Heart right ventricle (tissue), 16 donors: Measurements from ENCODE around the gene KIF26B. TPM values are rescaled to one million over a fixed set of nuclear protein-coding genes. Genes with fewer than 3 reads are reported as not detected.

Experiments used
- ATAC-seq, 8 donors: fragments of 200-7000 bp; cut with Tn5 transposase; one replicate each; pipeline ENCODE4 v1.9.1; 2020; ENCODE audit warnings: mild to moderate bottlenecking in 8 of 8, moderate library complexity in 8 of 8, moderate number of reproducible peaks in 1 of 8
- DNase-seq, 2 donors: peaks; one replicate each; pipeline ENCODE4 v3.0.0-alpha.2; 2020
- H3K27ac ChIP-seq, 10 donors: fragments of 200-600 bp; sonication (generic) in 2 of 10; one replicate each; pipeline versions ENCODE4 v1.5.0 to v1.8.0; 2020 to 2022; ENCODE audit warnings: mild to moderate bottlenecking in 3 of 10
- H3K27me3 ChIP-seq, 7 donors: fragments of 200-600 bp; one replicate each; pipeline ENCODE4 v1.8.0; 2021 to 2022; ENCODE audit warnings: mild to moderate bottlenecking in 2 of 7
- H3K36me3 ChIP-seq, 9 donors: fragments of 200-600 bp; sonication (generic) in 1 of 9; one replicate each; pipeline versions ENCODE4 v1.5.0 to v1.8.0; 2020 to 2022; ENCODE audit warnings: mild to moderate bottlenecking in 2 of 9
- H3K4me1 ChIP-seq, 9 donors: fragments of 200-600 bp; sonication (generic) in 1 of 9; one replicate each; pipeline versions ENCODE4 v1.5.0 to v1.8.0; 2020 to 2022; ENCODE audit warnings: mild to moderate bottlenecking in 4 of 9
- H3K4me3 ChIP-seq, 10 donors: fragments of 200-600 bp; sonication (generic) in 2 of 10; one replicate each; pipeline versions ENCODE4 v1.5.0 to v1.8.0; 2020 to 2022; ENCODE audit warnings: mild to moderate bottlenecking in 7 of 10, moderate library complexity in 2 of 10
- H3K9me3 ChIP-seq, 11 donors: fragments of 200-600 bp in 10 of 11; sonication (generic) in 2 of 11; one replicate each; pipeline versions ENCODE4 v1.5.0 to v1.8.0; 2013 to 2022; ENCODE audit warnings: mild to moderate bottlenecking in 2 of 11, control low read depth in 1 of 11, moderate library complexity in 1 of 11
- WGBS, 2 donors: extraction: QIAGEN DNeasy Blood & Tissue Kit; methylation state at CpG; one replicate each; pipeline ENCODE4 v1.1.7; 2013; ENCODE audit warnings: inconsistent platforms in 1 of 2; 5-methylcytosine and 5-hydroxymethylcytosine counted together
- intact Hi-C, 10 donors: fragments of 100-400 bp; cut with DNase I; formaldehyde crosslinking; loops; one replicate each; pipeline versions ENCODE4 v1.11.1 to v1.14.2; 2022
- polyA plus RNA-seq, 2 donors: library from polyadenylated mRNA; stranded (reverse); fragments of 200-250 nt; gene quantifications; one replicate each; pipeline ENCODE4 v1.2.3, GENCODE V29; 2013
- total RNA-seq, 10 donors: library from RNA; stranded (reverse); fragmentation: NEBNext Ultra II Directional in 3 of 10; extraction: Animal tissue kit (Norgen Biotek cat#: 25700) in 3 of 10; gene quantifications; one replicate each; pipeline versions ENCODE4 v1.2.1 to v1.2.4, GENCODE V29; 2021 to 2023
- TF ChIP-seq, protein P1 (sequence below), 9 donors: fragments of 200-600 bp; sonication (generic) in 2 of 9; IDR thresholded peaks; one replicate each; pipeline versions ENCODE4 v1.5.0 to v1.8.0; 2021 to 2022; ENCODE audit warnings: antibody characterized with exemption in 9 of 9, mild to moderate bottlenecking in 5 of 9, moderate library complexity in 1 of 9
- donor health status: Arrhythmogenic right ventricular cardiomyopathy.
- donor health status: ischemic (EF 13 %, LVEDD 7.1; RV severe dilation, severe dysfunction).
- donor health status: healthy with polysubstance abuse.
- donor health status: DM: no; HTN: yes; CAD: no.
- donor health status: DM: no; HTN: no; CAD: no.
- donor health status: ischemic (EF 25% LVEDD 6.9; RV normal size, moderate dysfunction).
- donor health status: ischemic (EF 25% LVEDD 5.7; RV mildly dilated, moderate dysfunction).
- donor health status: healthy.
- donor health status: DM: yes; HTN: yes; CAD: no.
- donor health status: Ischemic cardiomyopathy.
- donor health status: ischemic (EF 35%, LVEDD 5.7; RV mildly dilated, moderate dysfunction).
- donor health status: nonischemic (EF 11% LVEDD 7.7; RV severe dilation, severe dysfunction).
- donor health status: DM: yes; HTN: yes; CAD: no.
- donor health status: PGD.
- donor health status: ischemic (EF 29% LVEDD 5.4; RV normal size, mild dysfunction).
- donor health status: nonischemic (EF 23%, LVEDD 6.1; RV moderate dilation, normal function).

Gene KIF26B
- total and polyA plus RNA-seq, 12 donors, result 0.66 to 8.8 (median 2.8) TPM

DNA sequence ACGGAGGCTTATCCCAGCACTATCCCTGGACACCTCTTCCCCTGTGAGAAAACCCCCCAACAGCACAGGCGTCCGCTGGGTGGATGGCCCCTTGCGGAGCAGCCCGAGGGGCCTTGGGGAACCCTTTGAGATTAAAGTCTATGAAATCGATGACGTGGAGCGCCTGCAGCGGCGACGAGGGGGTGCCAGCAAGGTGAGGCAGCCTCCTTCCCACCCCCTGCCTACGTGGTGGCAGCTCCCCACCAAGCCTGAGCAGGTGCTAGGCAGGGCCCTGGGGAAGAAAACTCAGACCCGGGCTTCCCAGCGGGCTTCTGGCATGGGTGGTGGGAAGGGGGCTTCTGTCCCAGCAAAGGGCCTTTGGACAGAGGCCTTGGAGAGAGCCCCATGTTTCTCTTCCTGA, 543.3 kb downstream of the KIF26B start:
- WGBS, 2 donors, result 93 to 98% methylated on average over 14 of the region's 14 CpGs
- DNase-seq (no peak), ATAC-seq (no peak)
- no peaks in the 10 kb centered on the region for H3K4me1 ChIP-seq
- H3K4me3 ChIP-seq, result no peak overlapping the region
- no peak overlapping the region for H3K27ac ChIP-seq
- H3K27me3 ChIP-seq, result no peaks in the 10 kb centered on the region
- peaks cover 0 to 6% (median 0%) of the 10 kb centered on the region in 11 donors for H3K9me3 ChIP-seq
- no peaks in the 10 kb centered on the region for H3K36me3 ChIP-seq
- intact Hi-C loops, result loop anchor here in 1 of 10 donors (10.0 kb wide), 1 partner anchor 543 kb away; the partner anchor contains the start of gene KIF26B
- TF ChIP-seq, protein P1, sequence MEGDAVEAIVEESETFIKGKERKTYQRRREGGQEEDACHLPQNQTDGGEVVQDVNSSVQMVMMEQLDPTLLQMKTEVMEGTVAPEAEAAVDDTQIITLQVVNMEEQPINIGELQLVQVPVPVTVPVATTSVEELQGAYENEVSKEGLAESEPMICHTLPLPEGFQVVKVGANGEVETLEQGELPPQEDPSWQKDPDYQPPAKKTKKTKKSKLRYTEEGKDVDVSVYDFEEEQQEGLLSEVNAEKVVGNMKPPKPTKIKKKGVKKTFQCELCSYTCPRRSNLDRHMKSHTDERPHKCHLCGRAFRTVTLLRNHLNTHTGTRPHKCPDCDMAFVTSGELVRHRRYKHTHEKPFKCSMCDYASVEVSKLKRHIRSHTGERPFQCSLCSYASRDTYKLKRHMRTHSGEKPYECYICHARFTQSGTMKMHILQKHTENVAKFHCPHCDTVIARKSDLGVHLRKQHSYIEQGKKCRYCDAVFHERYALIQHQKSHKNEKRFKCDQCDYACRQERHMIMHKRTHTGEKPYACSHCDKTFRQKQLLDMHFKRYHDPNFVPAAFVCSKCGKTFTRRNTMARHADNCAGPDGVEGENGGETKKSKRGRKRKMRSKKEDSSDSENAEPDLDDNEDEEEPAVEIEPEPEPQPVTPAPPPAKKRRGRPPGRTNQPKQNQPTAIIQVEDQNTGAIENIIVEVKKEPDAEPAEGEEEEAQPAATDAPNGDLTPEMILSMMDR (IDR thresholded peaks at IDR 0.05), result no peak

DNA sequence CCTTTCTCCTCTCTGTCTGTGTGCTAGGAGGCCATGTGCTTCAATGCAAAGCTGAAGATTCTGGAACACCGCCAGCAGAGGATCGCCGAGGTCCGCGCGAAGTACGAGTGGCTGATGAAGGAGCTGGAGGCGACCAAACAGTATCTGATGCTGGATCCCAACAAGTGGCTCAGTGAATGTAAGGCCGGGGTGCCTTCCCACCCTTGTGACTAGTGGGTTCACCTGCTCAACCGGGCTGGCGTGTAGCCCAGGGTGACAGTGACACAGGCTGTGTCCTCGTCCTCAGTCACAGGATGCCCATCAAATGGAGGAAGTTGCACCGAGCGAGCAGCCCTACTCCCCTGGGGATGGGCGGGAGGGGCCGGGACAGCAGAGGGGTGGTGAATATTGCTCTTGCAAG, 544.1 kb downstream of the KIF26B start:
- no peak for ATAC-seq
- Histone ChIP-seq H3K27me3 (no peaks in the 10 kb centered on the region), H3K36me3 (no peaks in the 10 kb centered on the region), H3K4me3 (no peak overlapping the region), H3K4me1 (no peaks in the 10 kb centered on the region), H3K9me3 (peaks cover 0 to 6% (median 0%) of the 10 kb centered on the region in 11 donors), H3K27ac (no peak overlapping the region)
- TF ChIP-seq, protein P1 (IDR thresholded peaks at IDR 0.05), result no peak
- intact Hi-C loops, result loop anchor here in 1 of 10 donors (10.0 kb wide), 1 partner anchor 544 kb away; the partner anchor contains the start of gene KIF26B
- no peak for DNase-seq
- 71 to 81% methylated on average over 16 of the region's 16 CpGs for WGBS, 2 donors

DNA sequence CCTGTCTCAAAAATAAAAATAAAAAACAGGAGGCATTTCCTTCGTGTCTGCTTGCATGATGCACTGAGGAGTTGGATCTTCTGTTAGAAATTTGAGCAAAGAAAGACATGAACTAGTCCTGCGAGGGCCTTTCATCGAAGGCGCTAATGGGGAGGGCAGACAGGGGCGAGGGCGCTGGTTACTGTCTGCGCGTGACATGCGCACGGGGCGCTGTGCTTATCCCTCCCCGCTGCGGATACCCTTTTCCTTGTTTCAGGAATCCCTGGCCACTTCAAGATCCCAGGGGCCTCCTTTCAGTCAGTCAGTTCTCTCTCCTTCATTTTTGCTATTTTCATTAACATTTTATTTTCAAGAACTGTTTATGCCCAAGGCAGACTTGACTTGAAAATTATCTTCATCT, 545.8 kb downstream of the KIF26B start:
- Histone ChIP-seq H3K27ac (no peak overlapping the region), H3K9me3 (peaks cover 0 to 6% (median 0%) of the 10 kb centered on the region in 11 donors), H3K4me1 (peaks cover 0 to 9% (median 0%) of the 10 kb centered on the region in 9 donors), H3K27me3 (no peaks in the 10 kb centered on the region), H3K4me3 (no peak overlapping the region), H3K36me3 (no peaks in the 10 kb centered on the region)
- DNase-seq, result no peak
- no peak for ATAC-seq
- 96 to 98% methylated on average over 13 of the region's 13 CpGs for WGBS, 2 donors
- intact Hi-C loops, result no loop called here
- TF ChIP-seq, protein P1 (IDR thresholded peaks at IDR 0.05), result no peak

DNA sequence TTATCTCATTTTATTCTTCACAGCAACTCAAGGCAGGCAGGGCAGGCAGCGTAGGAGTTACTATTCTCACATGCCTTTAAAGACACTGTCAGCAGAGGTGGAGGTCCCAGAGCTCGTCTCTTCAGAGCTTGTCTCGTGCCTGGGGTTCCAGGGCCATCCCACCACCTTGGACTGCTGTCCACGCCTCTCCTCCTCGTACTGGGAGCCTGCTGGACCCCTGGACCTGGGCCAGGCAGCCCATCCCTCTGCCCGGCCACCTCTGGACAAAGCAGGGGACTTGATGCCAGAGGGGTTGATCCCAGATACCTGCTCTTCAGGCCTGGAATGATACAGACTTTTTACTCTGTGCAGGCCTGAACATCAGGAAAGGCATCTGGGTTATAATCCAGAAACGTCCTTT, 546.8 kb downstream of the KIF26B start:
- Histone ChIP-seq H3K9me3 (peaks cover 0 to under 1% (median 0%) of the 10 kb centered on the region in 11 donors), H3K4me3 (no peak overlapping the region), H3K27me3 (no peaks in the 10 kb centered on the region), H3K4me1 (peaks cover 0 to 9% (median 0%) of the 10 kb centered on the region in 9 donors), H3K36me3 (no peaks in the 10 kb centered on the region), H3K27ac (no peak overlapping the region)
- TF ChIP-seq, protein P1 (IDR thresholded peaks at IDR 0.05), result no peak
- 91 to 95% methylated on average over 7 of the region's 7 CpGs for WGBS, 2 donors
- DNase-seq (no peak), ATAC-seq (no peak)
- intact Hi-C loops, result no loop called here
